NCI-H1930 (cell line): Measurements from ENCODE around the gene CBLB.

Source experiments
- DNase-seq, 2 experiments: peaks; one replicate each; lab custom pipeline; 2025; lab: John Stamatoyannopoulos, UW

The CBLB gene

GRCh38 chr3:105869861-105870755 is 1.3 kb upstream of the CBLB start:
- DNase-seq: no peak

DNA sequence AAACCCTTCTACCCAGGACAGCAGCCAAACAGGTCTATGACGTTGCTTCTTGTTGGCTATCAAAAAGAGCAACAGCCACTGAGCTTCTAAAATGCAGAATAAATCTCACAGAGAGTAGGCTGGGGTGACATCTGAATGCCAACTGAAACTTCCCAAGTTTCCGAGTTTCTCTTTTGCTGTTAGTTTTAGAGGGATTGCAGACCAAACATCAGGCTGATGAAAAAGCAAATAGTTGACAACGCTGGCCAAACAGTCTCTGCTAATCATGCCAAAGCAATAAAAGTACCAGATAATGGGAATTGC is 670 bp upstream of the CBLB start:
- DNase-seq: no peak

- no peak for DNase-seq
Measured at GRCh38 chr3:105868431-105868741, 426 bp downstream of the CBLB start.

DNA sequence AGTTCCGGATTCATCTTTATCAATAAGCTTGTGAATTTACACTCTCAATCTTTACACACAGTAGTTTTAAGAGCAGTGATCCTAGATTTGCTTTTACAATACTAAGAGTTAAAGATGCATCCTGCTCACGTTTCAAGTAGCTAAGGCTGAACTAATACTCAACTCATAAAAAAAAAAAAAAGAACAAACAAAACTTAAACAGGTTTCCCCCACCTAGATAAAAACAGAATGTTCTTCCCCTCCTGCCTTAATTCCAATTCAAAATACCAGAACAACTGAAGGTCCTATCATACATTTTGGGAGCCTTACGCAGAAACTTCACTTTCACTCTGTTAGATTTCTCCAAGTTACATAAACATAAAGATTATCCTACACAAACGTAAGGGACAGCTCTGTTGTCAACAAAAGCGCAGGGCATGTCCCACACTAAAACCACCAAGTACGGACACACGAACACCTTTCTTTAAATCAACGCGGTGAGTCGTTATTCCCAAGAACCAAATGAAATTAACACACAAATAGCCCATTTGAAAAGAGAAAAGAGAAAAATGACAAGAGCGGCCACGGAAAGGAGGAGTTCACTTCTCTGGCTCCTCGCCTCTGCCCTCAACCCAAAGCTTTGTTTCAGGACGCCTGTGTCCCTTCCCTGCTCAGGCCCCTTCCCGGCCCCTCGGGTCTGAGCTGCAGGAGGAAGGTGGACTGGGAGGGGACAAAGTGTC is 941 bp downstream of the CBLB start:
- no peak for DNase-seq

GRCh38 chr3:105866656-105867653 is 1.9 kb downstream of the CBLB start:
- DNase-seq: no peak

DNA sequence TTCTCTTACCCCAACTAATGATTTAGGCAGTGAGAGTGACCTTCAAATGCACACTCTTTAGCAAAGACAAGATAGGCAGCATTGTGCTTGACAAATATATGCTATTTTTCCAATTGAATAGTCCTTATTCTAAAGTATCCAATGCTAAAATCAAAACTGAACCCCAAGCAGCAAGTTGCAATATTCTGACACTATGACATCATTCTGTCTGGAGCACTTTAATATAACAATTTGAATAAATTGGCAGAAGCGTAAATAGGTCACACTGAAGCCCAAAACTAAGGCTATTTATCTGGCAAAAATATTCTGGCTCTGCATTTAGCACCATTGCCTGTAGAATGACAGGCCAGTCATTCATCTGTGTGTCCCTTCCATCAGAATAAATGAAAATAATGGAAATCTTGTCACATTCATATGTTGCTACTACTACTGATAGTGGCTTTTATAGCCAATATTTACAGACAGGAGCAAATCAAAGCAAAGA is 2.9 kb downstream of the CBLB start:
- no peak for DNase-seq

- no peak for DNase-seq
Measured at GRCh38 chr3:105865016-105865623, 3.7 kb downstream of the CBLB start.

DNA sequence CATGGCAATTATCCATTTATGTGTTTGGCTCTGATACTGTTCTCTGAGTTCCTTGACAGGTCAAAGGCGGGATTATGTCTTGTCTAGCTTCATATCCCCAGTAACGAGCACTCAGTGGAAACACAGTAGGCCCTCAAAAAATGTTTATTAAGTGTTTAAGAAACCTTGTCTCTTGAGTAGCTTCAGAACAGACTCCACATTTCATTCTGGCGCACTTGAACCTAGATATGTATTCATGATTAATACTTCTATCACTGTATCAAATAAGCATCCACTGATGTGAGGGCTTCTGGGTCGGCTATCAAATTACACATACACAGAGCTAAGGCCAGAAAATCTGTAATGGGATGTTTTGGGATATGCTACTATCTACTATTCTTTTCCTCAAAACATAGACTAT is 4.6 kb downstream of the CBLB start:
- no peak for DNase-seq

DNA sequence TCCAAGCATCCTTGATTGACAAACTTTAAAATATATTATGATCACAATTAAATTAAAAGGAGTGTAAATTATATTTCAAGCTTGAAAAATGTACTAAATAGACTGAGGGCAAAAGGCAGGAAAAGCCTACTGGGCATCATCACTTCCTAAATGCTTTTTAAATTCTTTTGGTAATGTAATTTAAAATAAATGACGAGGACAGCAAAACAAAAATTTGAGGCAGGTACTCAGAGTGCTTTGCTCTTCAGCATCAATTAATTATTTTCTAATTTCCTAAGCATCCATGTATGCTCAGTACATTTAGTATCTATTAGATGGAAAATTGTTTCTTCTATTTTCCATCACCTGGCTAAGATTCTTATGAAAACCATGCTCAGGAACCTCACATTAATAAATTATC is 5.2 kb downstream of the CBLB start:
- DNase-seq: no peak

- DNase-seq: no peak
Measured at GRCh38 chr3:105862217-105862616, 6.6 kb downstream of the CBLB start.

GRCh38 chr3:105860641-105861040 is 8.2 kb downstream of the CBLB start:
- no peak for DNase-seq

GRCh38 chr3:105858017-105858416 is 10.8 kb downstream of the CBLB start:
- DNase-seq: no peak

DNA sequence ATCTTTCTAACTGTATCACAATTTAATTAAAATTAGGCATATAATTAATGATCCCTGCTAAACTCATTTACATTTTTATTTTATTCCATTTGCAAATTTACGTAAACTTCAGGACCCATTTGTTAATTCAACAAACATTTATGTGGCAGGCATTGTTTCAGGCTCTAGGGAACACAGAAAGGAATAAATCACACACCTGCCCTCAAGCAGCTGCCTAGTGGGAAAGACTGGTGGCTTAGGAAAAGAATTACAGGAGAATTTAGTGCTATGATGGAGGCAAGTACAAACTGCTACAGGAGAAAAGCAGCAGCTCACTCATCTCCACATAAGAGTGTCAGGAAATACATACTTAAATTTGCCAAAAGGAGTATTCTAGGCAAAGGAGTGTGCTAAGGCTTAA is 11.2 kb downstream of the CBLB start:
- no peak for DNase-seq

GRCh38 chr3:105856605-105857004 is 12.2 kb downstream of the CBLB start:
- no peak for DNase-seq

DNA sequence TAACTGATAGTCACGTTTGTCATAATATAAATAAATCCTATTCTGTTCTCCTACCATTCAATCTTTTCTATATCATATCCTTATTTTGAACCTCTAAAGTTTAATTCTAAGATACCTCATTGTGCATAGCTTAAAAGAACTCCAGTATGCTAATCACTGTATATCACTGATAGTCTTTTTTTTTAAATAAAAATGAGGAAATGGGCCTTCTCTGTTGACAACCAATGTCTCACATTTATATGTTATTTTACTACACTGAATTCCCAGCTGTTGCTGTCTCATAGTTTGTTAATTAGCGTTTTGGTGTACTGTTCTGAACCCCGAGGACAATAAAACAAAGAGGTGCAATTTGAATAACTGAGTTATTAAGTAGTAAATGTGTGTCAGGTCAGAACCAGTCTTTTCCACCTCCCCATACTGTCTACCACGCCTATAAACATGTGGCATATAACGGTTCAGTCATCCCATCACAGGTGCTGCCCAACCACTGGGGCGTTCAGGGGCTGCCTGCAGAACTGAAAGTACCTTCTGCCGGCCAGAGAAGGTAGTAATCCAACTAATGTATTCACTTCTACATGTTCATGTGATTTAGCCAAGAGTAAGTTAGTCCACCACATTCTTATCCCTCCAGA is 14.9 kb downstream of the CBLB start:
- DNase-seq: no peak

DNA sequence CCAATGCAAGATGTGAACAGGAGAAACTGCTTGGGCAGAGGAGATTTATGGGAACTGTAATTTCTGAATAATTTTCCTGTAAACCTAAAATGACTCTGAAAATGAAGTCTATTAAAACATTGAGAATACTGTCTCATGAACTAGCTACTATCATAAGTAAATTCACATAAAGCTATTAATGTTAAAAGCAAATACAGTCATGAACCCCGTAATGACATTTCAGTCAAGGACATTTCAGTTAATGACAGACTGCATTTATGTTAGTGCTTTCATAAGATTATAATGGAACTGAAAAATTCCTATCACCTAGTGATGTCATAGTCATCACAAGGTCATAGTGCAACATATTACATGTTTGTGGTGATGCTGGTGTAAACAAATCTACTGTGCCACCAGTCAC is 17.2 kb downstream of the CBLB start:
- DNase-seq: no peak

DNA sequence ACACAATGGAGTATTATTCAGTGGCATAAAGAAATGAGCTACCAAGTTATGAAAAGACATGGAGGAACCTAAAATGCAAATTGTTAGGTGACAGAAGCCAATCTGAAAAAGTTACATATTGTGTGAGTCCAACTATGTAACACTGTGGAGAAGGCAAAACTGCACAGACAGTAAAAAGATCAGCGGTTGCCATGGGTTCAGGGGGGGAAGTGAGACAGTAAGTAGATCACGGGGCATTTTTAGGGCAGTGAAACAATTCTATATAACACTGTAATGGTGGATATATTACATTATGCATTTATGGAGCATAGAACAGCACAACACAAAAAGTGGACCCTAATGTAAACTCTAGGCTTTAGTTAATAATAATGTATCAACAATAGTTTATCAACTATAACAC is 17.6 kb downstream of the CBLB start:
- DNase-seq: no peak

GRCh38 chr3:105850593-105850992 is 18.2 kb downstream of the CBLB start:
- no peak for DNase-seq

GRCh38 chr3:105848821-105849220 is 20.0 kb downstream of the CBLB start:
- DNase-seq: no peak

- no peak for DNase-seq
Measured at GRCh38 chr3:105847865-105848264, 20.9 kb downstream of the CBLB start.

DNA sequence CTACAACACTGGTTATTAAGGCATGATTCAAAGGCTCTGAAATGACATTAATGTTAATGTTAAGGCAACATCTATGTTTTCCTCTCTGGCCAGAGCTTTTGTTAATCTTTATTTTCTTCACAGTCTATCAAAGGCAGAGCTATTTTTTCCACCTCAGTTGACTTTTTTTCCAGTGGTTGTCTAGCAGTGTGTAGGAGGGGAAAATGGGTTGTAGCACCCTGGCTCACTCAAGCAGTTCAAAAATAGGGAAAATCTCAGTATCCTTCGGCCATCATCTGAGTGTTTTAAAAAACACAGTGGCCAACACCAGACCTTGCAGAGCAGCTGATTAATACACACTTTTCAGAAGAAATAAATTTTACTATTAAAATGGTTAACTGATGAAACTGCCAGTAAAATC is 21.4 kb downstream of the CBLB start:
- DNase-seq: no peak

DNA sequence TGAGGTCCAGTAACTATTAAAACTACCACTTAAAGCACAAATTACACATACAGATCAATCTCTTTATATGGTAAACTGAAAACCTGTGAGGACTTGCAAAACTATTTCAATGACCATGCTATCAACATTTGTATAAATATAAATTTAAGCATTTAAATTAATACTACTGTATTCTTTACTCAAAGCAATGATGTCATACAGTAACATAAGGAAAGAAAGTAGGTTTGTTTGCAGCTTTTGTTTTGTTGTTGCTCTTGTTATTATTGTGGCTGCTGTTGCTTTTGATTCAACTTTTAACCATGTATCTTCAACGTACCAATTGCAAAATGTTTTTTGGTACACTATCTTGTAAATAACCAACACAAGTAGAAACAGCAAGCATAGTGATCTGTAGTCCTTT is 22.0 kb downstream of the CBLB start:
- DNase-seq: no peak
